ENCODE data around the gene IRGC. TPM values are rescaled to one million over a fixed set of nuclear protein-coding genes. Genes with fewer than 3 reads are reported as not detected.
"Not testable (repeated sequence)": the region's sequence is repeated elsewhere in the genome, so short reads cannot be mapped to it uniquely, and the experiment has no call there.

Gene IRGC
- total RNA-seq, 1 donor from 2014 or later, result not detected

GRCh38 chr19:43675906-43676305 lies 40.0 kb upstream of the IRGC start:
- TF ChIP-seq, protein P1, sequence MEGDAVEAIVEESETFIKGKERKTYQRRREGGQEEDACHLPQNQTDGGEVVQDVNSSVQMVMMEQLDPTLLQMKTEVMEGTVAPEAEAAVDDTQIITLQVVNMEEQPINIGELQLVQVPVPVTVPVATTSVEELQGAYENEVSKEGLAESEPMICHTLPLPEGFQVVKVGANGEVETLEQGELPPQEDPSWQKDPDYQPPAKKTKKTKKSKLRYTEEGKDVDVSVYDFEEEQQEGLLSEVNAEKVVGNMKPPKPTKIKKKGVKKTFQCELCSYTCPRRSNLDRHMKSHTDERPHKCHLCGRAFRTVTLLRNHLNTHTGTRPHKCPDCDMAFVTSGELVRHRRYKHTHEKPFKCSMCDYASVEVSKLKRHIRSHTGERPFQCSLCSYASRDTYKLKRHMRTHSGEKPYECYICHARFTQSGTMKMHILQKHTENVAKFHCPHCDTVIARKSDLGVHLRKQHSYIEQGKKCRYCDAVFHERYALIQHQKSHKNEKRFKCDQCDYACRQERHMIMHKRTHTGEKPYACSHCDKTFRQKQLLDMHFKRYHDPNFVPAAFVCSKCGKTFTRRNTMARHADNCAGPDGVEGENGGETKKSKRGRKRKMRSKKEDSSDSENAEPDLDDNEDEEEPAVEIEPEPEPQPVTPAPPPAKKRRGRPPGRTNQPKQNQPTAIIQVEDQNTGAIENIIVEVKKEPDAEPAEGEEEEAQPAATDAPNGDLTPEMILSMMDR (IDR thresholded peaks at IDR 0.05), result no peak
- TF ChIP-seq POLR2AphosphoS5 (IDR thresholded peaks at IDR 0.05; ENCODE audit: insufficient read depth in 1 of 2, low read depth in 1 of 2) (no peak), POLR2A (IDR thresholded peaks at IDR 0.05) (no peak)
- H3K27me3 ChIP-seq, result no peaks in the 10 kb centered on the region
- H3K9me3 ChIP-seq, result no peaks in the 10 kb centered on the region
- DNase-seq (ENCODE audit: extremely low spot score in 2 of 2), result no peak
- H3K4me3 ChIP-seq, result no peak overlapping the region
- H3K36me3 ChIP-seq, result no peaks in the 10 kb centered on the region
- no peaks in the 10 kb centered on the region for H3K4me1 ChIP-seq
- intact Hi-C loops (cut with DNase I), result no loop called here
- H3K27ac ChIP-seq, result no peak overlapping the region

DNA sequence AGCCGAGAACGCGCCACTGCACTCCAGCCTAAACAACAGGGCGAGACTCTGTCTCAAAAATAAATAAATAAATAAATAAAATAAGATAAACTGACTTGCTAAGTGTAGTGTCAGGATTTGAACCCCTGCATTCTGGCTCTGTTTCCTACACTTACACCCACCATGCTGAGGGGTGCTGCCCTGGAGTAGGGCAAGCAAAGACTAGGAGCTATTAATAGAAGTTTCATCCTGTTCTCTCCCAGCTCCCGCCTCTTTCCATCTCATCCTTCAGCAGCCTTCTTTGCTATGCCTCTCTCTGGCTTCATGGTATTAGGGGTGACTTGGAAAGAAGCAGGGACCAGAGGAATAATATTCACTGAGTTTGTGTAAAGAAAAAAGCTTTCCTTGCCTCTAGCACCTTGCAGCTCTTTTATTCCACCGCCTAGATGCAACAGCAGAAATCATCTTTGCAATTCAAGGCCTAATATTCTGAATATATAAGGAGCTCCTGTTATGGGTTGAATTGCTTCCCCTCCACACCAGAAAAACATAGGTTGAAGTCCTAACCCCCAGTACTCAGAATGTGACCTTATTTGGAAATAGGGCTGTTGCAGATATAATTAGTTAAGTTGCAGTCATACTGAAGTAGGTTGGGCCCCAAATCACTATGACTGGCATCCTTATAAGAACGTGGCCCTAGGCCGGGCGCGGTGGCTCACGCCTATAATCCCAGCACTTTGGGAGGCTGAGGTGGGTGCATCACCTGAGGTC lies 37.2 kb upstream of the IRGC start:
- TF ChIP-seq, protein P1 (IDR thresholded peaks at IDR 0.05), result no peak
- no peak for TF ChIP-seq POLR2AphosphoS5 (IDR thresholded peaks at IDR 0.05; ENCODE audit: insufficient read depth in 1 of 2, low read depth in 1 of 2)
- TF ChIP-seq POLR2A (IDR thresholded peaks at IDR 0.05), result no peak
- H3K4me1 ChIP-seq, result no peaks in the 10 kb centered on the region
- H3K27me3 ChIP-seq, result no peaks in the 10 kb centered on the region
- no peak for DNase-seq (ENCODE audit: extremely low spot score in 2 of 2)
- no peak overlapping the region for H3K27ac ChIP-seq
- no peaks in the 10 kb centered on the region for H3K9me3 ChIP-seq
- H3K4me3 ChIP-seq, result no peak overlapping the region
- intact Hi-C loops (cut with DNase I), result no loop called here
- no peaks in the 10 kb centered on the region for H3K36me3 ChIP-seq

DNA sequence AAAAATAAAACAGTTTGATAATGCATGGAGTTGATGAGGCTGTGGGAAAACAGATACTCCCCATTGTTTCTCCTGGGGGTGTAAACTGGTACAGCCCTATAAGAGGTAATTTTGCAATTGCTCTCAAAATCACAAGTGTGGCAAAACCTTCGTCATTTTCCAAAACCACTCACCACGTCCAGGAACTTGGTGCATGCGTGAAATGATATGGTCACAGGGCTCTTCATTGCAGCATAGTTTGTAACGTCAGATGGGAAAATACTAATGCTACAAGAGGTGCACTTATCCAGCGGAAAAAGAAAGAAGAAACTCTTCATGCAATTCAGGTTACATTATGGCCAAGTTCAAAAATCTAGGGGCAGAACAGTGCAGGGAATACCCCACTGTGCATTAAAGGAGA lies 34.1 kb upstream of the IRGC start:
- no peaks in the 10 kb centered on the region for H3K27me3 ChIP-seq
- no peak overlapping the region for H3K4me3 ChIP-seq
- H3K9me3 ChIP-seq, result no peaks in the 10 kb centered on the region
- intact Hi-C loops (cut with DNase I), result no loop called here
- no peaks in the 10 kb centered on the region for H3K36me3 ChIP-seq
- H3K4me1 ChIP-seq, result no peaks in the 10 kb centered on the region
- no peak for TF ChIP-seq POLR2AphosphoS5 (IDR thresholded peaks at IDR 0.05; ENCODE audit: insufficient read depth in 1 of 2, low read depth in 1 of 2)
- TF ChIP-seq, protein P1 (IDR thresholded peaks at IDR 0.05), result no peak
- TF ChIP-seq POLR2A (IDR thresholded peaks at IDR 0.05), result no peak
- H3K27ac ChIP-seq, result no peak overlapping the region
- no peak for DNase-seq (ENCODE audit: extremely low spot score in 2 of 2)

DNA sequence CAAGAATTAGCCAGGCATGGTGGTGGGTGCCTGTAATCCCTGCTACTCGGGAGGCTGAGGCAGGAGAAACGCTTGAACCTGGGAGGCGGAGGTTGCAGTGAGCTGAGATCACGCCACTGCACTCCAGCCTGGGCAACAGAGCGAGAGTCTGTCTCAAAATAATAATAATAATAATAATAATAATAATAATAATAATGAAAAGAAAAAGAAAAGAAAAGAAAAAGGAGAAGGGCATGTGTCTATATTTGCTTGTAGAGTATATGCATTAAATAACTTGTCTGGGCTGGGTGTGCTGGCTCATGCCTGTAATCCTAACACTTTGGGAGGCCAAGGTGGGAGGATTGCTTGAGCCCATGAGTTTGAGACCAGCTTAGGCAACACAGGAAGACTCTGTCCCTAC lies 33.6 kb upstream of the IRGC start:
- H3K4me3 ChIP-seq; H3K36me3 ChIP-seq; H3K9me3 ChIP-seq; intact Hi-C loops (cut with DNase I); H3K27ac ChIP-seq; DNase-seq (ENCODE audit: extremely low spot score in 2 of 2); H3K4me1 ChIP-seq; H3K27me3 ChIP-seq: not testable (repeated sequence)

- H3K36me3 ChIP-seq, result no peaks in the 10 kb centered on the region
- no peaks in the 10 kb centered on the region for H3K27me3 ChIP-seq
- intact Hi-C loops (cut with DNase I), result no loop called here
- H3K9me3 ChIP-seq, result no peaks in the 10 kb centered on the region
- no peaks in the 10 kb centered on the region for H3K4me1 ChIP-seq
- TF ChIP-seq, protein P1 (IDR thresholded peaks at IDR 0.05), result no peak
- TF ChIP-seq POLR2A (IDR thresholded peaks at IDR 0.05) (no peak), POLR2AphosphoS5 (IDR thresholded peaks at IDR 0.05; ENCODE audit: insufficient read depth in 1 of 2, low read depth in 1 of 2) (no peak)
- DNase-seq (ENCODE audit: extremely low spot score in 2 of 2), result no peak
- no peak overlapping the region for H3K4me3 ChIP-seq
- H3K27ac ChIP-seq, result no peak overlapping the region
Observed at GRCh38 chr19:43682824-43683661, 32.8 kb upstream of the IRGC start.
